Endometrium (tissue), 2 donors: ENCODE data around the gene CFAP73.
"Not testable (repeated sequence)": the region's sequence is repeated elsewhere in the genome, so short reads cannot be mapped to it uniquely, and the experiment has no call there.

Experiments
- FAIRE-seq: peaks from 2 replicates; lab custom pipeline; 2012; peaks lifted over from hg19 to GRCh38; lab: Jason Lieb, UNC
- donor health status: control.
- donor health status: control.

The CFAP73 gene

DNA sequence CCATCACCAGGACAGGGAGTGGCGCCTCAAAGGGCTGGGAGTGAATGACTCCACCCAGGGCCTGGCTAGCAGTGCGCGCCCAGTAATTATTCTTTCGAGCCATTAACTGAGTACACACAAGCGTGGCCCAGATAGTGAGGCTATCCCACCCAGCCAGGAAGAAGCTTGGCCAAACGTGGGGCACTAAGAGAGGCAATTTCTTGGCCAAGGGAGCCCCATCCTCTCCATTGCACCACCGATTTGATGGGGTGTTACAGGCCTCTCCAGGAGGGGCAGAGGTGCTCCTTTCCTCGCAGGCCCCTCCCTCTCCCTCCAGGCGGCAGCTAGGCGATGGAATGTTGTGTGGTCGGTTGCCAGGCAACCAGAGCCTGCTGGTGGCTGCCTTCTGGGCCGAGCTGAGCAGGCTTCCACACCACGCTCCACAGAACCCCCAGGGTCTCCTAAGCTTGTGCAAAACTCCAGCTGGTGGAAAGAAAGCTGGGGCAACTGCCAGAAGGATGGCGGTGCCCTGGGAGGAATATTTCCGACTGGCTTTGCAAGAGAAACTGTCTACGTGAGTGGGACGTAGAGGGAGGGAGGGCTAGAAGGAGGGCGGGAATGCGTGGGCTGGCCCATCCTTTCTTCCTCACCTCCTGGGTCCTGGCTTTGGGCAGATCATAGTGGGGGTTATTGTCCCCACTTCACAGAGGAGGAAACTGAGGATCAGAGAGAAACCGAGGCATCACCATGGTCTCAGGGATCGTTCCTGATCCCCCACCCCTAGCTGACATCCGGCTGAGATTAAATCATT lies at the start of gene CFAP73:
TSS of gene CFAP73 (plus strand) at position 364 of the 790 bp plus-strand sequence. CDS start at position 498, 134 bp downstream.
- no peak for FAIRE-seq

DNA sequence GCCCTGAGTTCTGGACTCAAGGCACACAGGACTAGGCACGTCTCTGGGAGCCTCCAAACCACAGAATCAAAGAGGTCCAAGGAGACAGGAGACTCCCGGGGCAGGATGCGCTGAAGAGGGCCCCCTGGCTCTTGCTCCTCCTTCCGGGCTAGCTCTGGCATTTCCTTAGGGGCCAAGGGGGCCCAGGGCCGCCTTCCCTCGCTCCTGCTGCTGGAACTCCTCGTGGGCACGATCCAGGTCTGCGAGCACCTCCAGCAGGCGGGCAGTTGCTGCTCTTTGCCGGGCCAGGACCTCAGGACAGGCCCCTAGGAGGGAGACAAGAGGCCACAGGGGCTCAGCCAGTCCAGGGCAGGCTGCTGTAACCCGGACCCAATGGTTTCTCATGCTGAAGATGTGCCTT lies 49.8 kb upstream of the CFAP73 start:
- no peak for FAIRE-seq

DNA sequence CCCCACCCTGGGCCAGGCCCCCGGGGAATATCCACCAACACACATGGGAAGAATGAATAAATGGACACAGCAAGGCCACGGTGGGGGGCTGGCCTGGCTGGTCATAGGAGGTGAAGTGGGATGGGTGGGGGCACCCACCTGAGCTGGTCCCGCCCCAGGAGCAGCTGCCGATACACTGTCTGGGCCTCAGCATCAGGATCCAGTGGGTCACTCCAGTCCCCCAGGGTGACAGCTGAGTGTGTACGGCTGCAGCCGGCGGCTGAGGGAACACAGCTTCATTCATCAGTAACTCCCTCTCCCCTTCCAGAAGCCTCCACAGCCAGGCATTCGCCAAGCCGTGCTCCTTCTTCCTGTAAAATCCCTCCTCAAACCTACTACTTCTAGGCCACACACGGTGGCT lies 47.8 kb upstream of the CFAP73 start:
- no peak for FAIRE-seq

DNA sequence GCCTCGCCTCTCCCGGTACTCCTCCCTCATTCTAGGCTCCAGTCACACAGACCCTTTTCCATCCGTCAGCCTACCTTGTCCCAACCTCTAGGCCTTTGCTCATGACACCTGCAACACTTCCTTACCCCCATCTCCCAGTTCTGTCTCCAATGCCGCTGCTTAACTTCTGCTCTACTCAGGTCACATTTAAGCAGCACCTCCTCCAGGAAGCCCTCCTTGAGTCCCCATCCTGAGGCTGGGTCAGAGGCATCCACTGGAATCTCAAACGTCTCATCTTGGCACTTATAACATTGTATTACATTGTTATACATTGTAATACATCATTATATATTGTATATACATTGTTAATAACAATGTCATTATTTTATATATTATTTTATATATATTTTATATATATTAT lies 46.7 kb upstream of the CFAP73 start:
- FAIRE-seq = no peak

DNA sequence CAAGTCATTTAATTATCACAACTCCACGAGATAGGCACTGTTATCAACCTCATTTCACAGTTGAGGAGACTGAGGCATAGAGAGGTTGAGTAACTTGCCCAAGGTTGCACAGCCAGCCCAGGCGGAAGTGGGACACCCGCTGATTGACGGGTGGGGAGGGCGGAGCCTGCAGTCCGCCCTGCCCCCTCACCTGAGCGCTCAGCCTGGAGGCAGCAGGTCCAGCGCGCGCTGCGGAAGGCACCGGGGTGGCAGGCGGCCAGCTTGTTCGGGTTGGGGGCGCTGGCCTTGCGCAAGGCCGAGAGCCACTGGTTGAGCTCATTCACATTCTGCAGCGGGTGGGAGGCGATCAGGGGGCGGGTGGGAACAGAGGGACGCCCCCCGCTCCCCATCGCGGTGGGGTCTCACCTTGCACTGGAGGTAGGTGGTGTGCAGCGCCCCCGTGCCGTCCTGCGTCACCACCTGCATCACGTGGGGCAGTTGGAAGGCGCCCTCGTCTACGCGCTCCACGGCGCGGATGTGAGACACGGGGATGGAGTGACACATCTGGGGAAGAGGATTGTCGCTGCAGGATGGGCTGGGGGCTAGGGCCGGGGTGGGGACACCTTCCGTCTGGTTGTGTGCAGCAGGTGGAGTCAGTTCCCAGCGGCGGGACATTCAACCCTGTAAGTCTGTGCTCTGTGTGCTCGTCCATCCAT lies 45.6 kb upstream of the CFAP73 start:
- no peak for FAIRE-seq

- no peak for FAIRE-seq
Observed at GRCh38 chr12:113104953-113105510, 44.5 kb upstream of the CFAP73 start.

GRCh38 chr12:113105606-113106271 lies 43.8 kb upstream of the CFAP73 start:
- no peak for FAIRE-seq

GRCh38 chr12:113106361-113106760 lies 43.2 kb upstream of the CFAP73 start:
- no peak for FAIRE-seq

- no peak for FAIRE-seq
Observed at GRCh38 chr12:113108308-113108707, 41.2 kb upstream of the CFAP73 start.

- no peak for FAIRE-seq
Observed at GRCh38 chr12:113109360-113109759, 40.2 kb upstream of the CFAP73 start.

GRCh38 chr12:113109872-113110599 lies 39.5 kb upstream of the CFAP73 start:
- FAIRE-seq = no peak

DNA sequence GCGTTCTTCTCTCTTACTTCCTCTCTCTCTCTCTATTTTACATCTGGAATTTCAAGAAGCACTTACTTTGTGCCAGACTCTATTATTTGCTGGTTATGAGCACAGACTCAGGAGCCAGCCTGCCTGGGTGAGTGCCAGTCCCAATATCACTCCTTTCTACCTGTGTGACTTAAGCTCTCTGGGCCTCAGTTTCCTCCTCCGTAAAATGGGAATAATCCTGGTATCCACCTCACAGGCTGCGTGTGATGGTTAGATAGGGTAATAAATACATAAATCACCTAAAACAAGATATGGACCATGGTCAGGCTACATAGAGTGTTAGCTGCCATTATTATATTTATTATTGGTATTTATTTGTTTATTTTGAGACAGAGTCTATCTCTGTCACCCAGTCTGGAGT lies 38.3 kb upstream of the CFAP73 start:
- no peak for FAIRE-seq

GRCh38 chr12:113112043-113112899 lies 37.3 kb upstream of the CFAP73 start:
- FAIRE-seq = no peak

- FAIRE-seq = no peak
Observed at GRCh38 chr12:113113397-113113796, 36.1 kb upstream of the CFAP73 start.

DNA sequence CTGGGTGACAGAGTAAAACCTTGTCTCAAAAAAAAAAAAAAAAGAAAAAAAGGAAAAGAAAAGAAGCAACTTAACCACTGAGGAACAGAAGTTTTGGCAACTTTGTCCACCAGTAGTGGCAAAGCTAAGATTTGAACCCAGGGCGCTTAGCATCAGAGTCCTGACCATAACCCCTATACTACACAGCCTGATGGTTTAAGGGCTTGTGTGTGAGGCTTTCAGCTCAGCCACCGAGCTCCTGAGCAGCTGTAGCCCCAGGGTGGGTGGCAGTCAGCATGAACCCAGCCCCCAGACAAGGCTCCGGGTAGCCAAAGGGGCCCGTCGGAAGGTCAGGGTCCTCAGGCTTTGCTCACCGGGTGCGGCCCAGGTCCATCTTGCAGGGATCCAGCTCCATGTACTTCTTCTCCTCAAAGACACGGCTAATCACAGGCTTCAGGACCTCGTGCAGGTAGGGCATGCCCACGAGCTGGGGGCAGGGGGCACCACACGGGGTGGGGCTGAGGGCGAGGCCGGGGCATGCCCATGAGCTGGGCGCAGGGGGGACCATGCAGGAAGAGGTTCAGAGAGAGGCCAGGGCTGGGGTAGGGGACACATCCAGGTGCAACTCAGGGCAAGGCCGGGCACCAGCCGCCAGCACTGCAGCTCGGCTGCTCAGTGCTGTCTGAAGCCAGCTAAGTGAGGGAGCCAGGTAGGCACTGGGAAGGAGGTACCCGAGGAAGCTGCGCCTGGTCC lies 34.9 kb upstream of the CFAP73 start:
- FAIRE-seq = no peak

DNA sequence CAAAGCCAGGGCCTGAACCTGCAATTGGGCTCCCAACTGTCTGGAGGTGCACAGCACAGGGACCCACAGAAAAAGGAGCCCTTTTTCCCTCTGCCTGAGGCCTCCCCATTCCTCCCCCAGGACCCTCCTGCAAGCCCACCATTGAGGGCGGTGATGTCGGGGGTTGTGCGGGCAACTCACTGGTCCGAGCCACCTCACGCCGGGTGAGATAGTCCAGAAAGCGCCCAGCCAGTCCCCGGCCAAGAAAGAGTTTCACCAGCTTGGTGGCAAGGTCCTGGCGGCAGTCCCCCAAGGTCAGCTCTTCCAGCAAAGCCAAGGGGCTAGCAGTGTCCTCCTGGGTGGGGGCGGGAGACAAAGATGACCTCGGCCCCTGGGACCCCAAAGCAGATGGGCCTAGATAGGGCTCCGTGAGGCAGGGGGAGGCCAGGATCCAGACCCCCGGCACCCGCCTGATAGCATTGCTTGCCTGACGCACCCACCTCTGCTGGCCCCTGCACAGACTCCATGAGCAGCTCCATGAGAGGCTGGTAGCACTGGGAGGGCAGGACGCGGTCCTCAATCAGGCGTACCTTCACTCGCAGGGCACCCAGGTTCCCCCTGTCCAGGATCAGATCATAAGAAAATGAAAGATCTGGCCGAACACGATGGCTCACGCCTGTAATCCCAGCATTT lies 33.9 kb upstream of the CFAP73 start:
- no peak for FAIRE-seq

DNA sequence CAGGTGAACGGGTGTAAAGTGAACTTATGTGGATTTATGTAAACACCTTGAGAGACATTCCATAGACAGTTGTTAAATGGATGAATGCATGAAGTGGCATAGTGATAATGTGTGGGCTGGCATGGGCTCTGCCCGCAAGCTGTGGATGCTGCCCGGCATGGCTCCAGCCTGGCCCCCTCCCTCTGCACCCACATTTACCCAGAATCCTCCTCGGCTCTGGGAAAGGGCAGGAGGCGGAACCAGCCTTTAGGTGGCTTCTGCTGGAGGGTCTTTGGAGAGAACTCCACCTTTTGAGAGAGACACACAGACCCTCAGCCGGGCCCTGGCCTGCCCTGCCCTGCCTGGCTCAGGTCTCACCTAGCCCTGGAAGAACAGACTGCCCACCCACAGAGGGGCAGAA lies 32.6 kb upstream of the CFAP73 start:
- no peak for FAIRE-seq

DNA sequence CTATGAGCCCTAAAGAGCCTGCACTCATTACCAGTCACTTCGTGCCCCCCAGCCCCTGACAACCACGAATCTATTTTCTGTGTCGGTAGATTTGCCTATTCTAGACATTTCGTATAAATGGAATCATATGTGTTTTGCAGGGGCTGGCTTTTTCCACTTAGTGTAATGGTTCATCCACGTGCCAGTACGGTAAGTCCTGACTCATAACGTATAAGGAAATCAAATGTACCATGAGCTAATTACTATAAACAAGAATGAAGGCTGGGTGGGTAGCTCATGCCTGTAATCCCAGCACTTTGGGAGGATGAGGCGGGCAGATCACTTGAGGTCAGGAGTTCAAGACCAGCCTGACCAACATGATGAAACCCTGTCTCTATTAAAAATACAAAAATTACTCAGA lies 31.8 kb upstream of the CFAP73 start:
- FAIRE-seq = not testable (repeated sequence)

DNA sequence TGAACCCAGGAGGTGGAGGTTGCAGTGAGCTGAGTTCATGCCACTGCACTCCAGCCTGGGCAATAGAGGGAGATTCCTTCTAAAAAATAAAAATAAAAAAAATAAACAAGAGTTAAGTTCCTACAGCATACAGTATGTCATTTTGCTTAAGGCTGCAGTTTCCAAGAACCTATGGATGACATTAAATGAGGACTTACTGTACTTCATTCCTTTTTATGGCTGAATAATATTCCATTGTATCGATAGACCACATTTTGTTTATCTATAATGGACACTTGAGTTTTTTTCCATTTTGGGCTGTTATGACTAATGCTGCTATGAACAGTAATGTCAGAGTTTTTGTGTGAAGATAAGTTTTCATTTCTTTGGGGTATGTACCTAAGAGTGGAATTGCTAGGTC lies 31.4 kb upstream of the CFAP73 start:
- no peak for FAIRE-seq
